IMR-90 (cell line): Measurements from ENCODE around the gene SGPL1. TPM values are rescaled to one million over a fixed set of nuclear protein-coding genes. Genes with fewer than 3 reads are reported as not detected.

Experiments
- ATAC-seq: fragments of 200-7000 bp; cut with Tn5 transposase; 2 replicates; pipeline ENCODE4 v1.9.1; 2020; ENCODE audit warnings: low read depth, mild to moderate bottlenecking, moderate library complexity
- BruUV-seq: library from RNA; stranded (reverse); fragments of 400-500 nt; replicated peaks from 2 replicates; lab custom pipeline; 2021; lab: Mats Ljungman, UMichigan
- CTCF ChIA-PET: fragments of 300-600 bp; formaldehyde crosslinking; extraction: SDS; loops from one replicate; lab custom pipeline; 2021; ENCODE audit warnings: antibody characterized with exemption; lab: Yijun Ruan, JAX
- POLR2A ChIA-PET: fragments of 300-600 bp; sonication (Branson Sonifier 250); formaldehyde crosslinking; loops from one replicate; lab custom pipeline; 2022; ENCODE audit warnings: antibody characterized with exemption; ENCODE audit not compliant: unreplicated experiment; lab: Charles Lee
- DNase-seq: peaks from one replicate; pipeline ENCODE4 v3.0.0; 2013
- H2AFZ ChIP-seq: replicated peaks from 2 replicates; pipeline ENCODE3; 2013; ENCODE audit warnings: low read length, mild to moderate bottlenecking; ENCODE audit not compliant: poor library complexity
- H2AK5ac ChIP-seq: 2 replicates; pipeline ENCODE4 v1.6.1; 2013; ENCODE audit warnings: low read depth, low read length, inconsistent platforms
- H2AK9ac ChIP-seq: replicated peaks from 2 replicates; pipeline ENCODE3; 2013; ENCODE audit warnings: mild to moderate bottlenecking, low read depth, low read length, moderate library complexity; ENCODE audit not compliant: poor library complexity
- H2BK120ac ChIP-seq: 2 replicates; pipeline ENCODE4 v1.6.1; 2013; ENCODE audit warnings: low read depth, low read length, inconsistent platforms
- H2BK15ac ChIP-seq: 3 replicates; pipeline ENCODE4 v1.6.1; 2013; ENCODE audit warnings: low read depth, low read length, inconsistent platforms
- H2BK20ac ChIP-seq: 2 replicates; pipeline ENCODE4 v1.6.1; 2013; ENCODE audit warnings: low read depth, mild to moderate bottlenecking, inconsistent platforms, low read length, moderate library complexity
- H2BK5ac ChIP-seq: 2 replicates; pipeline ENCODE4 v1.6.1; 2013; ENCODE audit warnings: mild to moderate bottlenecking, low read depth, low read length, inconsistent platforms; ENCODE audit not compliant: poor library complexity, severe bottlenecking
- H3K14ac ChIP-seq: replicated peaks from 2 replicates; pipeline ENCODE4 v1.6.1; 2013; ENCODE audit warnings: low read depth, low read length, inconsistent platforms
- H3K18ac ChIP-seq: 2 replicates; pipeline ENCODE4 v1.6.1; 2013; ENCODE audit warnings: low read depth, low read length, control low read depth
- H3K23ac ChIP-seq: 2 replicates; pipeline ENCODE4 v1.6.1; 2013; ENCODE audit warnings: low read depth, low read length, inconsistent platforms
- H3K27ac ChIP-seq: 2 replicates; pipeline ENCODE4 v1.5.1; 2013; ENCODE audit warnings: mild to moderate bottlenecking, control low read depth, low read length; ENCODE audit not compliant: insufficient read depth
- H3K27me3 ChIP-seq: 2 replicates; pipeline ENCODE4 v1.6.1; 2013; ENCODE audit warnings: low read length; ENCODE audit not compliant: control insufficient read depth, insufficient read depth
- H3K36me3 ChIP-seq: 2 replicates; pipeline ENCODE4 v1.6.1; 2013; ENCODE audit warnings: low read length, mixed read lengths; ENCODE audit not compliant: control insufficient read depth, insufficient read depth
- H3K4ac ChIP-seq: 2 replicates; pipeline ENCODE4 v1.6.1; 2013; ENCODE audit warnings: low read depth, low read length, inconsistent platforms
- H3K4me1 ChIP-seq: 2 replicates; pipeline ENCODE4 v1.6.1; 2013; ENCODE audit warnings: low read length, mixed read lengths; ENCODE audit not compliant: control insufficient read depth, insufficient read depth
- H3K4me2 ChIP-seq: 2 replicates; pipeline ENCODE4 v1.6.1; 2013; ENCODE audit warnings: low read depth, mild to moderate bottlenecking, control low read depth, low read length, moderate library complexity
- H3K4me3 ChIP-seq: 2 replicates; pipeline ENCODE4 v1.5.1; 2013; ENCODE audit warnings: low read depth, mild to moderate bottlenecking, control low read depth, low read length, moderate library complexity; ENCODE audit not compliant: insufficient read depth
- H3K56ac ChIP-seq: 2 replicates; pipeline ENCODE4 v1.6.1; 2013; ENCODE audit warnings: low read length, inconsistent platforms; ENCODE audit not compliant: insufficient read depth; ENCODE audit errors: extremely low read depth
- H3K79me1 ChIP-seq, 2 experiments: 2 replicates each; pipeline ENCODE4 v1.6.1; 2013; ENCODE audit warnings: low read length in 2 of 2, inconsistent platforms in 1 of 2, low read depth in 1 of 2
- H3K9ac ChIP-seq: 2 replicates; pipeline ENCODE4 v1.6.1; 2013; ENCODE audit warnings: low read depth, low read length, control low read depth
- H3K9me1 ChIP-seq: 2 replicates; pipeline ENCODE4 v1.6.1; 2013; ENCODE audit warnings: low read length, inconsistent platforms; ENCODE audit not compliant: insufficient read depth
- H3K9me3 ChIP-seq: 2 replicates; pipeline ENCODE4 v1.6.1; 2013; ENCODE audit warnings: low read length; ENCODE audit not compliant: control insufficient read depth, insufficient read depth
- H4K20me1 ChIP-seq: 2 replicates; pipeline ENCODE4 v1.6.1; 2013; ENCODE audit warnings: low read length, inconsistent platforms; ENCODE audit not compliant: insufficient read depth
- H4K5ac ChIP-seq: 2 replicates; pipeline ENCODE4 v1.6.1; 2013; ENCODE audit warnings: mild to moderate bottlenecking, low read depth, low read length, control low read depth
- H4K8ac ChIP-seq, 2 experiments: 2 replicates each; pipeline ENCODE4 v1.6.1; 2013; ENCODE audit warnings: low read depth in 2 of 2, low read length in 2 of 2, control low read depth in 1 of 2, inconsistent platforms in 1 of 2
- H4K91ac ChIP-seq: 2 replicates; pipeline ENCODE4 v1.6.1; 2013; ENCODE audit warnings: low read depth, low read length, inconsistent platforms; ENCODE audit not compliant: insufficient read depth
- BHLHE40 ChIP-seq: fragments of 150-350 bp; IDR thresholded peaks from 2 replicates; pipeline ENCODE4 v1.6.1; 2016; ENCODE audit warnings: mild to moderate bottlenecking, low read depth, low read length
- CHD1 ChIP-seq: IDR thresholded peaks from 2 replicates; pipeline ENCODE4 v1.6.1; 2012; ENCODE audit warnings: low read depth, low read length, improper control_type of control experiment
- FOS ChIP-seq: fragments of 150-350 bp; IDR thresholded peaks from 2 replicates; pipeline ENCODE4 v1.6.1; 2016; ENCODE audit warnings: low read depth, low read length
- MAFK ChIP-seq: IDR thresholded peaks from 2 replicates; pipeline ENCODE4 v1.6.1; 2012; ENCODE audit warnings: low read depth, low read length, improper control_type of control experiment
- MAZ ChIP-seq: IDR thresholded peaks from 2 replicates; pipeline ENCODE4 v1.6.1; 2012; ENCODE audit warnings: low read depth, mild to moderate bottlenecking, low read length, improper control_type of control experiment, moderate library complexity, borderline replicate concordance
- MXI1 ChIP-seq: IDR thresholded peaks from 2 replicates; pipeline ENCODE4 v1.6.1; 2012; ENCODE audit warnings: low read depth, mild to moderate bottlenecking, low read length, moderate library complexity, borderline replicate concordance
- NFE2L2 ChIP-seq: fragments of 150-350 bp; IDR thresholded peaks from 2 replicates; pipeline ENCODE4 v1.6.1; 2016; ENCODE audit warnings: low read depth, mild to moderate bottlenecking, low read length
- POLR2A ChIP-seq: IDR thresholded peaks from 2 replicates; pipeline ENCODE4 v1.6.1; 2012; ENCODE audit warnings: mild to moderate bottlenecking, low read depth, low read length
- RAD21 ChIP-seq: IDR thresholded peaks from 2 replicates; pipeline ENCODE4 v1.6.1; 2012; ENCODE audit warnings: low read length, improper control_type of control experiment
- RCOR1 ChIP-seq: IDR thresholded peaks from 2 replicates; pipeline ENCODE4 v1.6.1; 2012; ENCODE audit warnings: mild to moderate bottlenecking, low read length, improper control_type of control experiment; ENCODE audit not compliant: insufficient replicate concordance
- RFX5 ChIP-seq: IDR thresholded peaks from 2 replicates; pipeline ENCODE4 v1.8.0; 2012; ENCODE audit warnings: low read depth, mild to moderate bottlenecking, low read length, moderate library complexity
- SMC3 ChIP-seq: fragments of 150-350 bp; IDR thresholded peaks from 2 replicates; pipeline ENCODE4 v1.6.1; 2016; ENCODE audit warnings: low read depth, mild to moderate bottlenecking, antibody characterized with exemption, low read length, moderate library complexity
- WGBS, 2 experiments: methylation state at CpG; one replicate each; pipeline versions ENCODE4 v1.1.5 to v1.1.7; 2013; ENCODE audit warnings: missing lambda C conversion rate in 2 of 2; ENCODE audit not compliant: insufficient read length in 1 of 2; ENCODE audit errors: extremely low coverage in 2 of 2; 5-methylcytosine and 5-hydroxymethylcytosine counted together
- dilution Hi-C: fragments of 300-500 bp; cut with HindIII; formaldehyde crosslinking; loops from one replicate; pipeline ENCODE4 v1.14.3; 2018; ENCODE audit warnings: low sequenced_read_pairs; ENCODE audit not compliant: unreplicated experiment
- in situ Hi-C: fragments of 300-500 bp; cut with MboI; formaldehyde crosslinking; loops from 3 replicates; pipeline ENCODE4 v1.14.3; 2019; ENCODE audit warnings: low sequenced_read_pairs, inconsistent platforms, mixed read lengths
- intact Hi-C: fragments of 100-400 bp; cut with micrococcal nuclease; formaldehyde crosslinking; loops from 2 replicates; pipeline ENCODE4 v1.10.0; 2022
- polyA plus RNA-seq, 3 experiments: library from polyadenylated mRNA; depleted of rRNA; stranded (reverse); fragments of >200 nt; gene quantifications; 2 replicates each; pipeline ENCODE4 v1.2.3, GENCODE V29; 2012; ENCODE audit warnings: low replicate concordance in 1 of 3
- total RNA-seq: library from RNA; depleted of rRNA; stranded (reverse); fragments of >200 nt; gene quantifications from 2 replicates; pipeline ENCODE4 v1.2.3, GENCODE V29; 2012
- TF ChIP-seq, protein P1 (sequence below): fragments of 150-350 bp; IDR thresholded peaks from 2 replicates; pipeline ENCODE4 v1.6.1; 2017; ENCODE audit warnings: mild to moderate bottlenecking, antibody characterized with exemption, low read length, low read depth
- TF ChIP-seq, protein P2 (sequence below): fragments of 150-350 bp; IDR thresholded peaks from 2 replicates; pipeline ENCODE4 v1.6.1; 2016; ENCODE audit warnings: low read depth, mild to moderate bottlenecking, low read length, moderate library complexity, borderline replicate concordance
- TF ChIP-seq, protein P3 (sequence below): conservative IDR thresholded peaks from 2 replicates; pipeline ENCODE4 v1.5.1; 2012; ENCODE audit warnings: mild to moderate bottlenecking, low read depth, low read length, improper control_type of control experiment

Gene SGPL1
- total and polyA plus RNA-seq, 2 of the 4 experiments (the other 2 are of a cell fraction): 12.2 to 26.7 TPM

DNA sequence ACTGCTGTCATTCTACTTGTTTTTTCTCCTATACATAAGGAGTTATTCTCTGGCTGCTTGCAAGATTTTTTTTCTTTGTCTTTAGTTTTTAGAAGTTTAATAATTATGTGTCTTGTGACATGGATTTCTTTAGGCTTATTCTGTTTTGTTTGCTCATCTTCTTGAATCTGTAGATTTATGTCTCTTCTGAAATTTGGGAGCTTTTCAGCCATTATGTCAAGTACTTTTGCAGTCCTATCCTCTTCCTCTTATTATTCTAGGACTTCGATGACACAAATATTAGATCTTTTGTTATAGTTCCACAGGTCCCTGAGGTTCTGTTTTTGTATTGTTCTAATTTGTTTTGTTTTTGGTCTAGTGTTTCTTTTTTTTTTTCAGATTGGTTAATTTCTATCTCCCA is 13.9 kb upstream of the SGPL1 start:
- Histone ChIP-seq H3K79me1 (no peaks in the 10 kb centered on the region), H3K27me3 (peaks cover 37% of the 10 kb centered on the region), H3K56ac (no peak overlapping the region), H3K4me3 (no peak overlapping the region), H2BK15ac (no peak overlapping the region), H4K8ac (no peak overlapping the region), H3K9ac (no peak overlapping the region), H2AK5ac (no peak overlapping the region), H2AFZ (no peak overlapping the region), H3K9me3 (0 out of 2 replicates have a peak, but pooled peaks cover 5% of the 10 kb centered on the region), H2BK5ac (no peak overlapping the region), H2BK120ac (no peak overlapping the region), H2AK9ac (no peak overlapping the region), H3K4ac (no peak overlapping the region), H4K20me1 (no peaks in the 10 kb centered on the region), H2BK20ac (no peak overlapping the region), H3K4me1 (no peaks in the 10 kb centered on the region), H3K14ac (no peak overlapping the region), H3K27ac (no peak overlapping the region), H3K18ac (no peak overlapping the region), H3K4me2 (no peak overlapping the region), H3K9me1 (no peaks in the 10 kb centered on the region), H4K5ac (no peak overlapping the region), H3K23ac (no peak overlapping the region), H4K91ac (no peak overlapping the region), H3K36me3 (no peaks in the 10 kb centered on the region)
- CTCF ChIA-PET: interaction anchor here (0.6 kb wide), 1 partner anchor 81 kb away, joined by 3 read pairs; no protein-coding TSS in a partner anchor
- dilution Hi-C loops (no loop called here), intact Hi-C loops (no loop called here), in situ Hi-C loops (no loop called here)
- no TSS peak for BruUV-seq
- no peak for TF ChIP-seq FOS
- no peak for TF ChIP-seq POLR2A
- no peak for TF ChIP-seq BHLHE40
- TF ChIP-seq MAZ: no peak
- TF ChIP-seq MXI1: no peak
- TF ChIP-seq NFE2L2: no peak
- TF ChIP-seq, protein P1, sequence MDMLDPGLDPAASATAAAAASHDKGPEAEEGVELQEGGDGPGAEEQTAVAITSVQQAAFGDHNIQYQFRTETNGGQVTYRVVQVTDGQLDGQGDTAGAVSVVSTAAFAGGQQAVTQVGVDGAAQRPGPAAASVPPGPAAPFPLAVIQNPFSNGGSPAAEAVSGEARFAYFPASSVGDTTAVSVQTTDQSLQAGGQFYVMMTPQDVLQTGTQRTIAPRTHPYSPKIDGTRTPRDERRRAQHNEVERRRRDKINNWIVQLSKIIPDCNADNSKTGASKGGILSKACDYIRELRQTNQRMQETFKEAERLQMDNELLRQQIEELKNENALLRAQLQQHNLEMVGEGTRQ: no peak
- TF ChIP-seq SMC3: no peak
- TF ChIP-seq, protein P2, sequence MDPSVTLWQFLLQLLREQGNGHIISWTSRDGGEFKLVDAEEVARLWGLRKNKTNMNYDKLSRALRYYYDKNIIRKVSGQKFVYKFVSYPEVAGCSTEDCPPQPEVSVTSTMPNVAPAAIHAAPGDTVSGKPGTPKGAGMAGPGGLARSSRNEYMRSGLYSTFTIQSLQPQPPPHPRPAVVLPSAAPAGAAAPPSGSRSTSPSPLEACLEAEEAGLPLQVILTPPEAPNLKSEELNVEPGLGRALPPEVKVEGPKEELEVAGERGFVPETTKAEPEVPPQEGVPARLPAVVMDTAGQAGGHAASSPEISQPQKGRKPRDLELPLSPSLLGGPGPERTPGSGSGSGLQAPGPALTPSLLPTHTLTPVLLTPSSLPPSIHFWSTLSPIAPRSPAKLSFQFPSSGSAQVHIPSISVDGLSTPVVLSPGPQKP: no peak
- no peak for TF ChIP-seq MAFK
- TF ChIP-seq RCOR1: no peak
- TF ChIP-seq RFX5: no peak
- TF ChIP-seq, protein P3, sequence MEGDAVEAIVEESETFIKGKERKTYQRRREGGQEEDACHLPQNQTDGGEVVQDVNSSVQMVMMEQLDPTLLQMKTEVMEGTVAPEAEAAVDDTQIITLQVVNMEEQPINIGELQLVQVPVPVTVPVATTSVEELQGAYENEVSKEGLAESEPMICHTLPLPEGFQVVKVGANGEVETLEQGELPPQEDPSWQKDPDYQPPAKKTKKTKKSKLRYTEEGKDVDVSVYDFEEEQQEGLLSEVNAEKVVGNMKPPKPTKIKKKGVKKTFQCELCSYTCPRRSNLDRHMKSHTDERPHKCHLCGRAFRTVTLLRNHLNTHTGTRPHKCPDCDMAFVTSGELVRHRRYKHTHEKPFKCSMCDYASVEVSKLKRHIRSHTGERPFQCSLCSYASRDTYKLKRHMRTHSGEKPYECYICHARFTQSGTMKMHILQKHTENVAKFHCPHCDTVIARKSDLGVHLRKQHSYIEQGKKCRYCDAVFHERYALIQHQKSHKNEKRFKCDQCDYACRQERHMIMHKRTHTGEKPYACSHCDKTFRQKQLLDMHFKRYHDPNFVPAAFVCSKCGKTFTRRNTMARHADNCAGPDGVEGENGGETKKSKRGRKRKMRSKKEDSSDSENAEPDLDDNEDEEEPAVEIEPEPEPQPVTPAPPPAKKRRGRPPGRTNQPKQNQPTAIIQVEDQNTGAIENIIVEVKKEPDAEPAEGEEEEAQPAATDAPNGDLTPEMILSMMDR: no peak
- no peak for TF ChIP-seq CHD1
- TF ChIP-seq RAD21: no peak
- no CpG with 5 or more reads among the region's 1 CpG for WGBS, 2 experiments
- ATAC-seq (no peak), DNase-seq (no peak)
- POLR2A ChIA-PET: no interaction called here
